ENCODE data around the gene SLC5A9.

Gene SLC5A9

DNA sequence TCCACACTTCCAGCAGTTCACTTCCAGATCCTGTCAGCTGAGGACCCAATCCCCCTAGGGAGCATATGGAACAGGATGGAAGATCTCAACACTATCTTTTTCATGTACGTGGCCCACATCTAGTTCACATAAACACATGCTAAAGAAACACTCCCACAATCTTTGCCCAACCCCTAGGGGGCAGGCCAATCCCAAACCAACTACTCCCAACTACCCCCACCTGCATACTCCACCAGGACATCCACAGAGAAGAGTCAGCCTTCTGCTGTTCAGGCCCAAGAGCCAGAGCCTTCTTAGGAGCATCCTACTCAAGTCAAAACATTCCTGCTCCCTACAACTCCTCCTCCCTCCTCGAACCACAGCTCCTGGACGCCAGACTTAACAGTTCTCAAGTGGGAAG, 5.6 kb upstream of the SLC5A9 start:
- no peak overlapping the region for H3K4me3 ChIP-seq (ENCODE audit: low read length)
- no peaks in the 10 kb centered on the region for H4K20me1 ChIP-seq (ENCODE audit: insufficient read depth, low read length)
- H3K9ac ChIP-seq (ENCODE audit: low read length): no peak overlapping the region
- no peaks in the 10 kb centered on the region for H3K27me3 ChIP-seq (ENCODE audit: low read depth, low read length)
- TF ChIP-seq EZH2phosphoT487 (IDR thresholded peaks at IDR 0.05; ENCODE audit: low read depth): no peak
- H3K79me2 ChIP-seq (ENCODE audit: low read length): no peaks in the 10 kb centered on the region
- no peak overlapping the region for H3K4me2 ChIP-seq (ENCODE audit: low read length)
- H3K27ac ChIP-seq (ENCODE audit: low read length): no peak overlapping the region
- H3K9me3 ChIP-seq (ENCODE audit: insufficient read depth, low read length): no peaks in the 10 kb centered on the region
- H3K4me1 ChIP-seq (ENCODE audit: low read length): no peaks in the 10 kb centered on the region
- no peak overlapping the region for H2AFZ ChIP-seq (ENCODE audit: low read depth, low read length)
- H3K36me3 ChIP-seq (replicated peaks; ENCODE audit: low read depth, low read length): no peaks in the 10 kb centered on the region

DNA sequence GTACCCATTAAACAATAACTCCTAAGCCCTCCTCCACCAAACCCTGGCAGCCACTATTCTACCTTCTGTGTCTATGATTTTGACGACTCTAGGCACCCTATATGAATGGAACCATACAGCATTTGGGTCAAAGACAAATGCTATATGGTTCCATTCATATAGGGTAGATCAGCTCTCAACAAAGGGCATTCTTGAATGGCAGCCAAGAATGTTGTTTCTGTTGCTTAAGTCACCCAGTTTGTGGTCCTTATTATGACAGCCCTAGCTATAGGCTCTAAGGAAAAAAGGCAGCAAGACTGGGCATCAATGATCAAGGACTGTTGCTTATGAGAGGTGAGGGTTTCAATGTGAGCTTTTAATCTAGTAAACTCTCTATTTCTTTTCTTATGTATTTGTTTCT, 4.7 kb upstream of the SLC5A9 start:
- no peaks in the 10 kb centered on the region for H4K20me1 ChIP-seq (ENCODE audit: insufficient read depth, low read length)
- no peaks in the 10 kb centered on the region for H3K79me2 ChIP-seq (ENCODE audit: low read length)
- H3K4me1 ChIP-seq (ENCODE audit: low read length): no peaks in the 10 kb centered on the region
- no peak overlapping the region for H3K9ac ChIP-seq (ENCODE audit: low read length)
- no peak overlapping the region for H3K4me2 ChIP-seq (ENCODE audit: low read length)
- no peaks in the 10 kb centered on the region for H3K36me3 ChIP-seq (replicated peaks; ENCODE audit: low read depth, low read length)
- H3K9me3 ChIP-seq (ENCODE audit: insufficient read depth, low read length): no peaks in the 10 kb centered on the region
- H3K4me3 ChIP-seq (ENCODE audit: low read length): no peak overlapping the region
- TF ChIP-seq, protein P1, sequence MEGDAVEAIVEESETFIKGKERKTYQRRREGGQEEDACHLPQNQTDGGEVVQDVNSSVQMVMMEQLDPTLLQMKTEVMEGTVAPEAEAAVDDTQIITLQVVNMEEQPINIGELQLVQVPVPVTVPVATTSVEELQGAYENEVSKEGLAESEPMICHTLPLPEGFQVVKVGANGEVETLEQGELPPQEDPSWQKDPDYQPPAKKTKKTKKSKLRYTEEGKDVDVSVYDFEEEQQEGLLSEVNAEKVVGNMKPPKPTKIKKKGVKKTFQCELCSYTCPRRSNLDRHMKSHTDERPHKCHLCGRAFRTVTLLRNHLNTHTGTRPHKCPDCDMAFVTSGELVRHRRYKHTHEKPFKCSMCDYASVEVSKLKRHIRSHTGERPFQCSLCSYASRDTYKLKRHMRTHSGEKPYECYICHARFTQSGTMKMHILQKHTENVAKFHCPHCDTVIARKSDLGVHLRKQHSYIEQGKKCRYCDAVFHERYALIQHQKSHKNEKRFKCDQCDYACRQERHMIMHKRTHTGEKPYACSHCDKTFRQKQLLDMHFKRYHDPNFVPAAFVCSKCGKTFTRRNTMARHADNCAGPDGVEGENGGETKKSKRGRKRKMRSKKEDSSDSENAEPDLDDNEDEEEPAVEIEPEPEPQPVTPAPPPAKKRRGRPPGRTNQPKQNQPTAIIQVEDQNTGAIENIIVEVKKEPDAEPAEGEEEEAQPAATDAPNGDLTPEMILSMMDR (IDR thresholded peaks at IDR 0.05; ENCODE audit: low read depth, low read length): no peak
- no peak for TF ChIP-seq EZH2phosphoT487 (IDR thresholded peaks at IDR 0.05; ENCODE audit: low read depth)
- H3K27ac ChIP-seq (ENCODE audit: low read length): no peak overlapping the region
- H3K27me3 ChIP-seq (ENCODE audit: low read depth, low read length): no peaks in the 10 kb centered on the region
- no peak overlapping the region for H2AFZ ChIP-seq (ENCODE audit: low read depth, low read length)

DNA sequence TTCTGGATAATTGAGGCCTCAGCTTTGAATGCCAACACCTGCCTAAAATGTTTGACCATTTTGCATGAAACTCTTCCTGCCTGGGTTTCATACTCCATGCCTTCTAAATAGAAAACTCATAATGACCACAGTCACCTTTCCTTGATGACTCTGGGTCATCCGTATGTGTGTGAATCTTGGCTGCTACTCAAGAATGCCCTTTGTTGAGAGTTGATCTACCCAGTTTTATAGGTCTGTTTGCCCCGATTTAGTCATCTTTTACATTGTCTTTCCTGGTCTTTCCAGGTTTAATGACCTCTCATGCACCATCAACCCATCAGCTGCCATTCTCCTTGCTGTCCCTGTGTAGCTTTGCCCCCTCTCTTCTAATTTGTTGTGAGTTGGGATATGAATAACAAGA, 2.7 kb upstream of the SLC5A9 start:
- Histone ChIP-seq H3K9ac (ENCODE audit: low read length) (no peak overlapping the region), H3K27me3 (ENCODE audit: low read depth, low read length) (no peaks in the 10 kb centered on the region), H3K9me3 (ENCODE audit: insufficient read depth, low read length) (no peaks in the 10 kb centered on the region), H3K4me3 (ENCODE audit: low read length) (no peak overlapping the region), H2AFZ (ENCODE audit: low read depth, low read length) (no peak overlapping the region), H3K4me1 (ENCODE audit: low read length) (no peaks in the 10 kb centered on the region), H3K36me3 (replicated peaks; ENCODE audit: low read depth, low read length) (no peaks in the 10 kb centered on the region), H3K79me2 (ENCODE audit: low read length) (no peaks in the 10 kb centered on the region), H3K4me2 (ENCODE audit: low read length) (no peak overlapping the region), H3K27ac (ENCODE audit: low read length) (no peak overlapping the region), H4K20me1 (ENCODE audit: insufficient read depth, low read length) (no peaks in the 10 kb centered on the region)
- TF ChIP-seq, protein P1 (IDR thresholded peaks at IDR 0.05; ENCODE audit: low read depth, low read length): no peak
- TF ChIP-seq EZH2phosphoT487 (IDR thresholded peaks at IDR 0.05; ENCODE audit: low read depth): no peak

DNA sequence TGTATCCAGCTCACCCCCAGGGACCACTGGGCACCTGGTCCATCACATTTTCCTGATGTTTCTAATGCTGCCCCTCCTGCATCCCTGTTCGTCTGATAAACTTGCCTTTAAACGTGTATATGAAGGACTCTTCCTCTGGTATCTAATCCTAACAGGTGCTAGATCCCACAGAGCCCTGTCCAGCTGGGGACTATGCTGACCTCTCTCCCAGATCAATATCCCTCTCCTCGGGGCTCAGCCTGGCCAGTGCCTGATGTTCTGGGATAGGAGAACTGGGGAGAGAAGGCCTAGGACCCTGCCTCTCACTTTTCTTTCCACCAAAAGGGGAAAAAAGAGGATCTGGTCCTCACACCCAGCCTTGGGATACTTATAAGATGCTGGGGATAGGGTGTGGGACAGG, 1.4 kb upstream of the SLC5A9 start:
- H3K9ac ChIP-seq (ENCODE audit: low read length): no peak overlapping the region
- no peaks in the 10 kb centered on the region for H3K27me3 ChIP-seq (ENCODE audit: low read depth, low read length)
- no peaks in the 10 kb centered on the region for H4K20me1 ChIP-seq (ENCODE audit: insufficient read depth, low read length)
- H3K9me3 ChIP-seq (ENCODE audit: insufficient read depth, low read length): no peaks in the 10 kb centered on the region
- no peak overlapping the region for H3K27ac ChIP-seq (ENCODE audit: low read length)
- no peaks in the 10 kb centered on the region for H3K36me3 ChIP-seq (replicated peaks; ENCODE audit: low read depth, low read length)
- H3K4me1 ChIP-seq (ENCODE audit: low read length): no peaks in the 10 kb centered on the region
- H3K79me2 ChIP-seq (ENCODE audit: low read length): no peaks in the 10 kb centered on the region
- no peak overlapping the region for H3K4me2 ChIP-seq (ENCODE audit: low read length)
- no peak for TF ChIP-seq EZH2phosphoT487 (IDR thresholded peaks at IDR 0.05; ENCODE audit: low read depth)
- TF ChIP-seq, protein P1 (IDR thresholded peaks at IDR 0.05; ENCODE audit: low read depth, low read length): no peak
- H3K4me3 ChIP-seq (ENCODE audit: low read length): no peak overlapping the region
- H2AFZ ChIP-seq (ENCODE audit: low read depth, low read length): no peak overlapping the region

DNA sequence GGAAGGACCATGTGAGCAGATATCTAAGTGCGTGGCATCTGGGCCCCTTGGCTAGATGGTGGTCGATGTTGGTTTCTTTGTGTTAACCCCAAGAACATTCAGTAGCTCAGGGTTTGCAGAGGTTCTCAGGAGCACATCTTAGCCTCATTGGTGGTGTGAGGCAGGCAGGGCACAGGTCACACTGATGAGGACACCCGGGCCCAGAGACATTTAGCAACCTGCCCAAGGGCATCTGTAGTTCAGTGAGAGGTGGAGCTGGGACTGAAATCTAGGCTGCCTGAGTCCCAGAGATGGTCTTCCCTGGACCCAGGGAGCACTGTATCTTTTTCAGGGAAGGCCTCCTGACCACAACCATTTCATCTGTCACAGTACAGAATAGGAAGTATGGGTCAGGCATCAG, 859 bp upstream of the SLC5A9 start:
- Histone ChIP-seq H3K27me3 (ENCODE audit: low read depth, low read length) (no peaks in the 10 kb centered on the region), H3K4me2 (ENCODE audit: low read length) (no peak overlapping the region), H3K27ac (ENCODE audit: low read length) (no peak overlapping the region), H4K20me1 (ENCODE audit: insufficient read depth, low read length) (no peaks in the 10 kb centered on the region), H3K4me1 (ENCODE audit: low read length) (no peaks in the 10 kb centered on the region), H2AFZ (ENCODE audit: low read depth, low read length) (no peak overlapping the region), H3K9me3 (ENCODE audit: insufficient read depth, low read length) (no peaks in the 10 kb centered on the region), H3K4me3 (ENCODE audit: low read length) (no peak overlapping the region), H3K9ac (ENCODE audit: low read length) (no peak overlapping the region), H3K36me3 (replicated peaks; ENCODE audit: low read depth, low read length) (no peaks in the 10 kb centered on the region), H3K79me2 (ENCODE audit: low read length) (no peaks in the 10 kb centered on the region)
- TF ChIP-seq EZH2phosphoT487 (IDR thresholded peaks at IDR 0.05; ENCODE audit: low read depth): no peak
- TF ChIP-seq, protein P1 (IDR thresholded peaks at IDR 0.05; ENCODE audit: low read depth, low read length): no peak

All from OCI-LY3 (cell line).